Mammary epithelial cell (primary cell): ENCODE data around the gene C6orf15.

Experiments
- EZH2 ChIP-seq: IDR thresholded peaks from 2 replicates; pipeline ENCODE4 v1.6.1; 2012; ENCODE audit warnings: low read length, inconsistent platforms, borderline replicate concordance
- TF ChIP-seq, protein P1 (sequence below), 2 donors: IDR thresholded peaks in 1 of 2; conservative IDR thresholded peaks in 1 of 2; 2 replicates each; pipeline ENCODE4 v1.5.1; 2011 to 2012; ENCODE audit warnings: inconsistent platforms in 2 of 2, low read length in 2 of 2, mild to moderate bottlenecking in 2 of 2, control low read depth in 1 of 2, low read depth in 1 of 2; ENCODE audit not compliant: insufficient read depth in 1 of 2; ENCODE audit errors: extremely low read depth in 1 of 2

DNA sequence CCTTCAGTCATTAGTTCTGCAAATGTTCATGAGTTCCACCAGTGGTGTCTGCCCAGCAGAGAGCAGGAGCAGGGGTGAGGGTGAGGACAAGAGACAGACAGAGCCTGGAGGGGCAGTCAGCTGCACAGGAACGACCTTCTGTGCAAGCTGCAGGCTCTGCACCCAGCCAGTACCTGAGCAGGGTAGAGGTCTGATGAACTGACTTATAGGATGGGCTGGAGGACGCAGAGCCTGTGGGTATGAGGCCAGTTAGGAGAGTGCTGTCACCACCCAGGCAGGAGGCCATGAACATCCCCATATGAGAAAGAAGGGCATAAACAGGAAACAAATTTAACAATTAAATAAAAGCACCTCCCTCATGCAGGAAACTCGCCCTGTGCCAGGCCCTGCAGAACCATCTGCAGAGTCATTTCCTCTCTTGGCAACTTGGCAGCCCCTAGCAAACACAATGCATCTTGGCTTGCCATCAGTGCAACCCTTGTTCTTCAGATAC lies 17.9 kb downstream of the C6orf15 start:
- TF ChIP-seq, protein P1, sequence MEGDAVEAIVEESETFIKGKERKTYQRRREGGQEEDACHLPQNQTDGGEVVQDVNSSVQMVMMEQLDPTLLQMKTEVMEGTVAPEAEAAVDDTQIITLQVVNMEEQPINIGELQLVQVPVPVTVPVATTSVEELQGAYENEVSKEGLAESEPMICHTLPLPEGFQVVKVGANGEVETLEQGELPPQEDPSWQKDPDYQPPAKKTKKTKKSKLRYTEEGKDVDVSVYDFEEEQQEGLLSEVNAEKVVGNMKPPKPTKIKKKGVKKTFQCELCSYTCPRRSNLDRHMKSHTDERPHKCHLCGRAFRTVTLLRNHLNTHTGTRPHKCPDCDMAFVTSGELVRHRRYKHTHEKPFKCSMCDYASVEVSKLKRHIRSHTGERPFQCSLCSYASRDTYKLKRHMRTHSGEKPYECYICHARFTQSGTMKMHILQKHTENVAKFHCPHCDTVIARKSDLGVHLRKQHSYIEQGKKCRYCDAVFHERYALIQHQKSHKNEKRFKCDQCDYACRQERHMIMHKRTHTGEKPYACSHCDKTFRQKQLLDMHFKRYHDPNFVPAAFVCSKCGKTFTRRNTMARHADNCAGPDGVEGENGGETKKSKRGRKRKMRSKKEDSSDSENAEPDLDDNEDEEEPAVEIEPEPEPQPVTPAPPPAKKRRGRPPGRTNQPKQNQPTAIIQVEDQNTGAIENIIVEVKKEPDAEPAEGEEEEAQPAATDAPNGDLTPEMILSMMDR (conservative IDR thresholded peaks at IDR 0.05 in 1 of 2, IDR thresholded peaks at IDR 0.05 in 1 of 2; ENCODE audit: extremely low read depth in 1 of 2, insufficient read depth in 1 of 2, low read depth in 1 of 2, low read length in 2 of 2), result no peak
- TF ChIP-seq EZH2, result no peak
